MM.1S (cell line): Measurements from ENCODE around the gene SLC28A1.

Source experiments
- DNase-seq: peaks from one replicate; pipeline ENCODE4 v3.0.0-alpha.2; 2015
- H2AFZ ChIP-seq: fragments of 300-600 bp; sonication (generic); 2 replicates; pipeline ENCODE4 v1.6.0; 2016; ENCODE audit warnings: antibody characterized with exemption, low read length
- H3F3A ChIP-seq: fragments of 300-600 bp; sonication (generic); 2 replicates; pipeline ENCODE4 v1.6.1; 2016; ENCODE audit warnings: mild to moderate bottlenecking, antibody characterized with exemption, low read length, moderate library complexity, mixed read lengths; ENCODE audit not compliant: insufficient read depth
- H3K27ac ChIP-seq: fragments of 300-600 bp; sonication (generic); 2 replicates; pipeline ENCODE4 v1.5.1; 2016; ENCODE audit warnings: mild to moderate bottlenecking, low read length
- H3K27me3 ChIP-seq: fragments of 300-600 bp; sonication (generic); replicated peaks from 2 replicates; pipeline ENCODE4 v1.6.0; 2016; ENCODE audit warnings: low read length; ENCODE audit not compliant: insufficient read depth
- H3K36me3 ChIP-seq: fragments of 300-600 bp; sonication (generic); replicated peaks from 2 replicates; pipeline ENCODE4 v1.6.1; 2016; ENCODE audit warnings: mild to moderate bottlenecking, low read length, mixed read lengths; ENCODE audit not compliant: insufficient read depth
- H3K4me1 ChIP-seq: fragments of 300-600 bp; sonication (generic); 2 replicates; pipeline ENCODE4 v1.6.1; 2016; ENCODE audit warnings: low read length, mixed read lengths
- H3K4me2 ChIP-seq: fragments of 300-600 bp; sonication (generic); 2 replicates; pipeline ENCODE4 v1.6.0; 2016; ENCODE audit warnings: low read depth, low read length
- H3K4me3 ChIP-seq: fragments of 300-600 bp; sonication (generic); 2 replicates; pipeline ENCODE4 v1.5.1; 2016; ENCODE audit warnings: low read length, mixed read lengths
- H3K79me2 ChIP-seq: fragments of 300-600 bp; sonication (generic); 2 replicates; pipeline ENCODE4 v1.6.1; 2016; ENCODE audit warnings: mixed run types, low read length, mixed read lengths
- H3K9ac ChIP-seq: fragments of 300-600 bp; sonication (generic); 2 replicates; pipeline ENCODE4 v1.6.1; 2016; ENCODE audit warnings: low read length, mixed read lengths
- H3K9me2 ChIP-seq: fragments of 300-600 bp; sonication (generic); replicated peaks from 2 replicates; pipeline ENCODE4 v1.6.1; 2016; ENCODE audit warnings: mild to moderate bottlenecking, low read length, mixed read lengths; ENCODE audit not compliant: insufficient read depth
- H3K9me3 ChIP-seq: fragments of 300-600 bp; sonication (generic); replicated peaks from 2 replicates; pipeline ENCODE4 v1.6.1; 2016; ENCODE audit warnings: mild to moderate bottlenecking, low read length, mixed read lengths; ENCODE audit not compliant: insufficient read depth
- H4K20me1 ChIP-seq: fragments of 300-600 bp; sonication (generic); 2 replicates; pipeline ENCODE4 v1.6.1; 2016; ENCODE audit warnings: mild to moderate bottlenecking, low read length, moderate library complexity, mixed read lengths; ENCODE audit not compliant: insufficient read depth
- EZH2 ChIP-seq: fragments of 300-600 bp; sonication (generic); optimal IDR thresholded peaks from 2 replicates; pipeline ENCODE3; 2017; ENCODE audit warnings: low read depth, mild to moderate bottlenecking, antibody characterized with exemption, low read length, mixed read lengths
- EZH2phosphoT487 ChIP-seq: fragments of 300-600 bp; sonication (generic); IDR thresholded peaks from 2 replicates; pipeline ENCODE4 v1.6.1; 2018; ENCODE audit warnings: antibody characterized with exemption, low read length
- TF ChIP-seq, protein P1 (sequence below): fragments of 300-600 bp; sonication (generic); IDR thresholded peaks from 2 replicates; pipeline ENCODE4 v1.5.1; 2016; ENCODE audit warnings: antibody characterized with exemption, low read length, mixed read lengths

SLC28A1 gene

GRCh38 chr15:84885801-84886200, 1.3 kb downstream of the SLC28A1 start:
- Histone ChIP-seq H2AFZ (no peak overlapping the region), H3K27ac (no peak overlapping the region), H3K4me2 (no peak overlapping the region), H3K27me3 (no peaks in the 10 kb centered on the region), H3K36me3 (no peaks in the 10 kb centered on the region), H3K4me3 (no peak overlapping the region), H3K9me3 (no peaks in the 10 kb centered on the region), H3K9ac (no peak overlapping the region), H4K20me1 (no peaks in the 10 kb centered on the region), H3K79me2 (no peaks in the 10 kb centered on the region), H3K4me1 (no peaks in the 10 kb centered on the region), H3F3A (no peaks in the 10 kb centered on the region), H3K9me2 (no peaks in the 10 kb centered on the region)
- no peak for DNase-seq
- TF ChIP-seq EZH2phosphoT487 (no peak), EZH2 (no peak)
- TF ChIP-seq, protein P1, sequence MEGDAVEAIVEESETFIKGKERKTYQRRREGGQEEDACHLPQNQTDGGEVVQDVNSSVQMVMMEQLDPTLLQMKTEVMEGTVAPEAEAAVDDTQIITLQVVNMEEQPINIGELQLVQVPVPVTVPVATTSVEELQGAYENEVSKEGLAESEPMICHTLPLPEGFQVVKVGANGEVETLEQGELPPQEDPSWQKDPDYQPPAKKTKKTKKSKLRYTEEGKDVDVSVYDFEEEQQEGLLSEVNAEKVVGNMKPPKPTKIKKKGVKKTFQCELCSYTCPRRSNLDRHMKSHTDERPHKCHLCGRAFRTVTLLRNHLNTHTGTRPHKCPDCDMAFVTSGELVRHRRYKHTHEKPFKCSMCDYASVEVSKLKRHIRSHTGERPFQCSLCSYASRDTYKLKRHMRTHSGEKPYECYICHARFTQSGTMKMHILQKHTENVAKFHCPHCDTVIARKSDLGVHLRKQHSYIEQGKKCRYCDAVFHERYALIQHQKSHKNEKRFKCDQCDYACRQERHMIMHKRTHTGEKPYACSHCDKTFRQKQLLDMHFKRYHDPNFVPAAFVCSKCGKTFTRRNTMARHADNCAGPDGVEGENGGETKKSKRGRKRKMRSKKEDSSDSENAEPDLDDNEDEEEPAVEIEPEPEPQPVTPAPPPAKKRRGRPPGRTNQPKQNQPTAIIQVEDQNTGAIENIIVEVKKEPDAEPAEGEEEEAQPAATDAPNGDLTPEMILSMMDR = no peak

DNA sequence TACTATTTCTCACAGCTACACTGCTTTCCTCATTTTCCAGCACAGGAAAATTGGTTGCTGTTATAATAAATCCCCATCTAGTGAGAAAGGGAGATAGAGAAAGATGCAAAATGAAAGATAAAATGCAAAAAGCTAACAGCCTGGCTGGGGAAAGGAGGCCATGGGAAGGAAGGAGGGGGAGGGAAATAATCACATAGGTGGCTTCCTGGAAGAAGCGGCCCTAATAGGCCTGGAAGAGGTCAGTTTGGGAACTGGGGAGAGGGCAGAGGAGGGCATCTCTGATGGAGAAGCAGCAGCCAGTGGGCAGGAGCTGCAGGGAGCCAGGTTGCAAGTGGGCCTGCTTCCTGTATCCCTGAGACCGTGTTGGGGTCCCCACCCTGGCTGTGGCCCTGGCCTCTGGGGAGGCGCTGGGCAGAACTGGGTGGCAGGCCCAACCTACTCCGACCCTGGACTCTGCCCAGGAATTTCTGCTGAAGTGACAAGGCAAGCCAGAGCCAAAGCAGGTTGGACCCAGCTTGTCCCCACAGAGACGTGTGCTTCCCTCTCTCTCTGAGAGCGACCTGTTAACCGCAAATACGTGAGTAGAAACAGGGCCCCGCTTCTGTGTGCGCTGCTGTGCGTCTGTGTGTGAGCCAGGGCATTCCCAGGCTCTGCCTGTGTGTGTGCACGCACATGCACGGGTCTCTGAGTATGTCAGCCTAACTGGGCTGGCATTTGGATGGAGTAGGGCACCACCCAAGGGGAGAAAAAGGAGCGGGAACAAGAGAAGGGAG, 1.9 kb downstream of the SLC28A1 start:
- no peaks in the 10 kb centered on the region for H3F3A ChIP-seq
- H3K36me3 ChIP-seq = no peaks in the 10 kb centered on the region
- H3K9me2 ChIP-seq = no peaks in the 10 kb centered on the region
- H3K4me3 ChIP-seq = no peak overlapping the region
- no peaks in the 10 kb centered on the region for H3K27me3 ChIP-seq
- no peaks in the 10 kb centered on the region for H3K4me1 ChIP-seq
- H3K9me3 ChIP-seq = no peaks in the 10 kb centered on the region
- DNase-seq = no peak
- TF ChIP-seq EZH2phosphoT487 (no peak), EZH2 (no peak)
- TF ChIP-seq, protein P1 = no peak
- no peak overlapping the region for H3K27ac ChIP-seq
- no peak overlapping the region for H2AFZ ChIP-seq
- no peaks in the 10 kb centered on the region for H4K20me1 ChIP-seq
- no peaks in the 10 kb centered on the region for H3K79me2 ChIP-seq
- no peak overlapping the region for H3K9ac ChIP-seq
- H3K4me2 ChIP-seq = no peak overlapping the region

DNA sequence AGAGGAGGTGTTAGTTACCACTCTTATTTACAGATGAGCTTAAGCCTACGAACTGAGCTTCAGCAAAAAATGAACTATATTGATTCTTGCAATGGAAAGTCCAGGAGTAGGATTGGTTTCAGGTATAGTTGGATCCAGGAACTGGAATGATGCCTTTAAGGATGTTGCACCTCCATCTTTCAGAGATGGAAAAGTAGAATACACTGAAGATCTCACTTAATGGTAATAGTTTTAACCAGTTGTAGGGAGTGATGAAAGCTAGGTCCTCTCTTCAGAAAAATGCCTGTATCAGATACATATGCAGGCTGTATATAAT, 2.5 kb downstream of the SLC28A1 start:
- Histone ChIP-seq H3K9ac (no peak overlapping the region), H3K9me2 (no peaks in the 10 kb centered on the region), H4K20me1 (no peaks in the 10 kb centered on the region), H3K36me3 (no peaks in the 10 kb centered on the region), H3K27me3 (no peaks in the 10 kb centered on the region), H3K9me3 (no peaks in the 10 kb centered on the region), H3K27ac (no peak overlapping the region), H3K79me2 (no peaks in the 10 kb centered on the region), H3K4me1 (no peaks in the 10 kb centered on the region), H3F3A (no peaks in the 10 kb centered on the region), H3K4me2 (no peak overlapping the region), H3K4me3 (no peak overlapping the region), H2AFZ (no peak overlapping the region)
- DNase-seq = no peak
- no peak for TF ChIP-seq EZH2phosphoT487
- TF ChIP-seq, protein P1 = no peak
- no peak for TF ChIP-seq EZH2
